ENCODE measurements around the gene PRKAG2. TPM values are rescaled to one million over a fixed set of nuclear protein-coding genes. Genes with fewer than 3 reads are reported as not detected.

Gene PRKAG2
- total RNA-seq, 1 donor from 2014 or later = 20.6 TPM

DNA sequence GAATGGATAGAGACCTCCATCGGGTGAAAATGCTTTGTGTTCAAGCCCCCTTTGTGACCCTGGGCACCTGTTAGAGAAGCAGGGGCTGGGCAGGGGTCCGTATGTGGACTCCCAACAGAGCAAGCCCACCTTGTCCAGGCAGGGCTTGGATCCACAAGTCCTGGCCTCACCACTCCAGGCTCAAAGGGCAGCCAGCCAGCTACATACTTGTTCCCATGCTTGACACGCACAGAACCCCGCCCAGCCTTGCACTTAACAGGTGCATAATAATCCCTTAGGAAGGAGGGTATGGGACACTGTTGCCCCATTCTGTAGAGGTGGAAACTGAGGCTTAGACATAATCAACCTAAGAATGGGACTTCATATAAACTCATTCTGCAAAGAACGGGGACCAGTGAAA lies 160.6 kb downstream of the PRKAG2 start:
- Mint-ChIP-seq H3K4me3 (ENCODE audit: low read depth) (no peak overlapping the region), H3K9me3 (ENCODE audit: low read depth) (no peaks in the 10 kb centered on the region), H3K27me3 (peaks cover 4% of the 10 kb centered on the region), H3K36me3 (ENCODE audit: insufficient read depth) (no peaks in the 10 kb centered on the region), H3K27ac (no peak overlapping the region), H3K4me1 (ENCODE audit: low read depth) (peaks cover 8% of the 10 kb centered on the region)
- TF ChIP-seq, protein P1, sequence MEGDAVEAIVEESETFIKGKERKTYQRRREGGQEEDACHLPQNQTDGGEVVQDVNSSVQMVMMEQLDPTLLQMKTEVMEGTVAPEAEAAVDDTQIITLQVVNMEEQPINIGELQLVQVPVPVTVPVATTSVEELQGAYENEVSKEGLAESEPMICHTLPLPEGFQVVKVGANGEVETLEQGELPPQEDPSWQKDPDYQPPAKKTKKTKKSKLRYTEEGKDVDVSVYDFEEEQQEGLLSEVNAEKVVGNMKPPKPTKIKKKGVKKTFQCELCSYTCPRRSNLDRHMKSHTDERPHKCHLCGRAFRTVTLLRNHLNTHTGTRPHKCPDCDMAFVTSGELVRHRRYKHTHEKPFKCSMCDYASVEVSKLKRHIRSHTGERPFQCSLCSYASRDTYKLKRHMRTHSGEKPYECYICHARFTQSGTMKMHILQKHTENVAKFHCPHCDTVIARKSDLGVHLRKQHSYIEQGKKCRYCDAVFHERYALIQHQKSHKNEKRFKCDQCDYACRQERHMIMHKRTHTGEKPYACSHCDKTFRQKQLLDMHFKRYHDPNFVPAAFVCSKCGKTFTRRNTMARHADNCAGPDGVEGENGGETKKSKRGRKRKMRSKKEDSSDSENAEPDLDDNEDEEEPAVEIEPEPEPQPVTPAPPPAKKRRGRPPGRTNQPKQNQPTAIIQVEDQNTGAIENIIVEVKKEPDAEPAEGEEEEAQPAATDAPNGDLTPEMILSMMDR (IDR thresholded peaks at IDR 0.05; ENCODE audit: unreplicated experiment) = no peak
- DNase-seq (ENCODE audit: low spot score, unreplicated experiment) = no peak

DNA sequence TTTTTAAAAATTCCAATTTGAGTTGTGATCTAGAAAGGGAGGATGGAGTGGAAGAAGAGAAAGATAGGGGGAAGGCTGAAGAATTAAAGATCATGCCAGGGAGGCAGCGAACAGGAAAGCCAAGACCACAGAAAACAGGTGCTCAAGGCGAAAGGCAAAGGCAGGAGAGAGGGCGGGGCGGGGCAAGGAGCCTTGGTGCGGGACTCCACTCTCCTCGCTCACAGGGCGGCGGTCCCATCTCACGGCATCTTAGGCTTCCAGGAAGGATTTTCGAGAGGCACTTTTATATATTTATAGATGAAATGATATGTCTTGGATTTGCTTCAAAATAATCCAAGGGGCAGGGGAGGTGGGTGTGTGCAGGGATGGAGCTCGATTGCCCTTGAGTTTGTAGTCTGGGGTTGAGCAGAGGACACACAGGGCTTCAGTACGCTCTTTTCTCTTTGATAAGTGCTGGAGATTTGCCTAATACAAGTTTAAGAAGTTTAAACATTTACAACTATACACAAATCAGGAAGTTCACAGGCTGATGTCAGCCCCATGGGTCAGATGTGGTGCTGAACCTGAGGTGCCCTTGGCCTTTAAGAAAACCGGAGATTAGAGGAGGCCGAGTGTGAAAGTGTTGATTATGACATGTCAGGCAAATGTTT lies 161.1 kb downstream of the PRKAG2 start:
- peaks cover 8% of the 10 kb centered on the region for H3K4me1 Mint-ChIP-seq (ENCODE audit: low read depth)

DNA sequence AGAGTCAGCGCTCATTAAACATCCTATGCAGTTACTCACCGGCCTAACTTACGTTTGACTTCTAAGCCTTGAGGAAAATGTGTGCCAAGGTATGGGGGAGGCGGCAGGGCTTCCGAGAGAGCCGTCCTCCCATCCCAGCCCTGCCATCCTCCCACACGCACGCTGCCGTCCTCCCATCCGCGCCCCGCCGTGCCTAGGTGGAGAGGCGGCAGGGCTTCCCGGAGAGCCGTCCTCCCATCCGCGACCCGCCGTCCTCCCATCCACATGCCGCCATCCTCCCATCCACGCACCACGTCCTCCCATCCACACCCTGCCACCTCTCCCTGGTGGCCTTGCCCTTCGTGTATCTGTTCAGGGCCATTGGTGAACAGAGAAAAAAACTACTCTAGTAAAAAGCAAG lies 162.7 kb downstream of the PRKAG2 start:
- peaks cover 1% of the 10 kb centered on the region for H3K36me3 Mint-ChIP-seq (ENCODE audit: insufficient read depth)
- peaks cover 8% of the 10 kb centered on the region for H3K4me1 Mint-ChIP-seq (ENCODE audit: low read depth)
- no peak overlapping the region for H3K4me3 Mint-ChIP-seq (ENCODE audit: low read depth)
- H3K27ac Mint-ChIP-seq = no peak overlapping the region
- TF ChIP-seq, protein P1 (IDR thresholded peaks at IDR 0.05; ENCODE audit: unreplicated experiment) = no peak
- no peak for DNase-seq (ENCODE audit: low spot score, unreplicated experiment)
- peaks cover 5% of the 10 kb centered on the region for H3K9me3 Mint-ChIP-seq (ENCODE audit: low read depth)
- H3K27me3 Mint-ChIP-seq = peaks cover 4% of the 10 kb centered on the region

More for the DNA sequence above, 161.1 kb downstream of the PRKAG2 start:
- no peak for DNase-seq (ENCODE audit: low spot score, unreplicated experiment)
- H3K9me3 Mint-ChIP-seq (ENCODE audit: low read depth) = no peaks in the 10 kb centered on the region
- TF ChIP-seq, protein P1 (IDR thresholded peaks at IDR 0.05; ENCODE audit: unreplicated experiment) = no peak
- H3K27ac Mint-ChIP-seq = no peak overlapping the region
- no peaks in the 10 kb centered on the region for H3K36me3 Mint-ChIP-seq (ENCODE audit: insufficient read depth)
- H3K4me3 Mint-ChIP-seq (ENCODE audit: low read depth) = no peak overlapping the region
- peaks cover 4% of the 10 kb centered on the region for H3K27me3 Mint-ChIP-seq

DNA sequence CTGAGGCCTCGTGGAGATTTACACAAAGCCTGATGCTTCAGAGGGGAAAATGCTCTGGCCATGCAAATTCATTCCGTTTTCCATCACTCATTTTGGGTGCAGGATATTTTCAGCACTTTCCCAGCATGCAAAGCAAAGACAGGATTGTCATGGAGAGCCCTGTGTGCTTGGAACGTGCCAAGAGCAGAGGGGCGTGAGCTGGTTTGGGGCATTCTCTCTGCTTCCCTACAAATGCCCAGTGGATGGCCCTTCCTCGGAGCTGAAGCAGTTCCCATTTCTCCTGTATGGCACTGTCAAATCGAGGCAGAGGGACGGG lies 164.1 kb downstream of the PRKAG2 start:
- Mint-ChIP-seq H3K36me3 (ENCODE audit: insufficient read depth) (peaks cover 1% of the 10 kb centered on the region), H3K4me1 (ENCODE audit: low read depth) (peaks cover 8% of the 10 kb centered on the region), H3K27ac (no peak overlapping the region), H3K9me3 (ENCODE audit: low read depth) (peaks cover 8% of the 10 kb centered on the region), H3K4me3 (ENCODE audit: low read depth) (no peak overlapping the region), H3K27me3 (no peaks in the 10 kb centered on the region)
- TF ChIP-seq, protein P1 (IDR thresholded peaks at IDR 0.05; ENCODE audit: unreplicated experiment) = no peak
- no peak for DNase-seq (ENCODE audit: low spot score, unreplicated experiment)

DNA sequence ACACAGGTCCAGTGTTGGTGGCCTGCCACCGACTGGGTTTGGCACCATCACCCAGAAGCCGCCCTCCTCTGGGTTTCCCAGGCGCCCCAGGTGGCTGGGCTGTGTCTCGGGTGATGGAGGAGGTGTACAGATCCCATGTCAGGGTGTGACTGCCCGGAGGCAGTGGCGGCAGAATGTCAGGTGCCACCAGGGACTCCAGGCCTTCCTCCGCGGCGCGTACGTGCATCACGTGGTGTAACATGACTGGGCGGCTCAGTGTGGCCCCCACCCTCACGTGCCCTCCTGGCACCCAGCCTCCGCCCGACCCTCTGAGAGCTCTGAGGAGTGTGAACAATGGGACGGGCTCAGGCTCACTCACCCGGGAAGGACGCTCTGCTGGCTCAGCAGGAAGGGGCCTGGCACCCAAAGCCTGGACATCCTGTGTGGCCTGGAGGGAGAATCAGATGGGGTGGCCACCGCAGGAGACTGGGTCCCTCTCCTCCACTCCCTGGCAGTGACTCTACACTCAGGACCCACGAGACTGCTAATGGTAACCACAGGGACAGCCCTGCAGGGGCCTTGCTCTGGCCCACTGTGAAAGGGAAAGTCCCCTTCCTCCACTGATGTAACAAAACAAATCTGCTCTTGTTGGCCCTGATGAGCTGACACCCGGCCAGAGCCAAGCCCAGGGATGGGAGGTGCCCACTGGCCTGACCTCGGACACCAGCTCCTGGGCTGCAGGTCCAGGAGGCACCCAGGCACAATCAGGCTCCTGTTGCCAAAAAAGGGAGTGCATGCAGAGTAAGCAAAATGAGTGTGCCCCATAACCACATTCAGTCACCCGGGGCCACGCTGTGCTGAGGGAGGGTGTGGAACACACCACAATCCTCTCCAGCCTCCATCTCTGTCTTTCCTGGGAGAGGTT lies 164.8 kb downstream of the PRKAG2 start:
- Mint-ChIP-seq H3K4me3 (ENCODE audit: low read depth) (no peak overlapping the region), H3K36me3 (ENCODE audit: insufficient read depth) (peaks cover 1% of the 10 kb centered on the region), H3K27me3 (no peaks in the 10 kb centered on the region), H3K4me1 (ENCODE audit: low read depth) (peaks cover 8% of the 10 kb centered on the region), H3K27ac (no peak overlapping the region), H3K9me3 (ENCODE audit: low read depth) (peaks cover 8% of the 10 kb centered on the region)
- DNase-seq (ENCODE audit: low spot score, unreplicated experiment) = no peak
- TF ChIP-seq, protein P1 (IDR thresholded peaks at IDR 0.05; ENCODE audit: unreplicated experiment) = no peak
